GM21515 (cell line): ENCODE results near the gene GRIA4.
A peak's percentile ranks its signal among the peaks of the same experiment; 100 is the strongest.
"Not testable (repeated sequence)": the region's sequence is repeated elsewhere in the genome, so short reads cannot be mapped to it uniquely, and the experiment has no call there.

Experiments
- ATAC-seq: cut with Tn5 transposase; IDR thresholded peaks from one replicate; pipeline ENCODE4 v1.9.1; 2021; ENCODE audit not compliant: unreplicated experiment

The GRIA4 gene

DNA sequence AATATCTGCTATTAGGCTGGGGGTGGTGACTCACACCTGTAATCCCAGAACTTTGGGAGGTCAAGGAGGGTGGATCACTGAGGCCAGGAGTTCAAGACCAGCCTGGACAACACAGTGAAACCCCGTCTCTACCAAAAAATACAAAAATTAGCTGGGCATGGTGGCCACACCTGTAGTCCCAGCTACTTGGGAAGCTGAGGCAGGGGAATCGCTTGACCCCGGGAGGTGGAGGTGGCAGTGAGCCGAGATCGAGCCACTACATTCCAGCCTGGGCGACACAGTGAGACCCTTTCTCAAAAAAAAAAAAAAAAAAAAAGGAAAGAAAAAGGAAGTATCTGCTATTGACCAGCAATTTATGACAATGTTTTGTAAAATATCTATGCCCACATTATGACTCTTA lies 176.0 kb downstream of the GRIA4 start:
- not testable (repeated sequence) for ATAC-seq

DNA sequence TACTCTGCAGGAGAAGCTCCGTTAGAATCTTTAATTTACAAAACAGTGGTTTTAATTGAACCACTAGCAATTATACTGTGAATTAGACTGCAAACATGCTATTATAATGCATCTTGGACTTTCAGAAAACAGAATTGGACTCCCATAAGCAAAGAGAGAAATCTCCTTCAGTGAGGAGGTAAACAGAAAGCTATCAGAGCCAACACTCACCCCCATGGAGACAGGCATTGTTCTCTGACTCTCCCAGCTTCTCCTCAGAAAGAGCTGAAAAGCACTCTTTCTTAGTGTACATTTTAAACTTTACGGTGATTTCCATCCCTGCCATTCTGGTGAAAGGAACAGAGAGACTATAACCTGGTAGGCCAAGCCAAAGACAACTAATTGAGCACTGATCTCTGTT lies 176.9 kb downstream of the GRIA4 start:
- no peak for ATAC-seq

DNA sequence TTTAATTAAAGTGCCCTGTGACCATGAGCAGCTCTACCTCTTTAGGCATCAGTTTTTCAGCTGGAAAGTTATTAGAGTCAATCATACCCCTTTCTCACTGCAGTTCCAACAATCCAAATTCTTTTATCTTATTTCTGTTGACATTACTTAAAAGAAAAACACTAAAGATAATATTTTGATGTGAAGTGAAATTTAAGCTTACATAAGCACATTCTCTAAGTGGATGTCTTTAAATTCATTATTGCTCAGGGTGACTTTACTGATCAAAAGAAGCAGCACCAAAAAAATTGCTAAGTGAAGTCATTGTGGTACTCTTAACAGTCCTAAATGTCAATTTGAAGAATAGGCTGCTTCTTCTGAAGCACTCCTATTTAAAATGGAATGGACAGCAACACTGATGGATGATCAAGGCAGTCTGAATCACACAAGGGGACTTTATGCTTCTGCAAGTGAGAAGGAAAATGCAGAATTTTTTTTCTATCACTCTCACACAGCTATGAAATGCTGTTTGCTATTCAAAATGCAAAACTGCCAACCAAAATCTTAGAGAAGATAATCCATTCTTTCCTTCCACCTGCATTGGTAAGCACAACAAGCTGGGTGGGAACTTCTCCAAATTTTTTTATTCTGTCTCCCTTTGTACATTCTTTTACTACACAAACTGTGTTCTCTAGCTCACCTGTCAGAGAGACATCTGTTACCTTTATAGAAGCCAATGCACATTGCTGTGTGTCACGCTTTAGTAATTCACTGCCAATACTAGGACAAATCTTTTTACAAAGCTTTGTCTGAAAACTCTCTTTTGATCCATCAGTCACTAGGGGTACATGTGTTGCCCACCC lies 179.9 kb downstream of the GRIA4 start:
- no peak for ATAC-seq

DNA sequence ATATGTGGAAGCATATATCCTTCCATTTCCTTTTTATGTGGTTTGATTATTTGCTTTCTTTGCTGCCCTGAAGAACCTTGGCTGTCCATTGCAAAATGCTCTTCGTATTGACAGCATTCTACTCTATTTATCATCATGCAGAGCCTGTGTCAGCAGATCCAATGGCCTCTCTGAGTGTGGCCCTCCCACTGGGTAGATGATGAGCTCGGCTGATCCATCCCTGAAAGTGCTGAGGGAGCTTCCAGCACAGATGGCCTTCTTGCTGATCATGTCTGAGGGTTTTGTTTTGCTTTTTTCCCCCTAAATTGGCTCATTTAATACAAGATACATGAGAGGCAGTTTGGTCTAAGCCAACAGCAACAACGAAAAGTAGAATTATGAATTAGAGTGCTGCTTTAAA lies 181.0 kb downstream of the GRIA4 start:
- ATAC-seq, result no peak

DNA sequence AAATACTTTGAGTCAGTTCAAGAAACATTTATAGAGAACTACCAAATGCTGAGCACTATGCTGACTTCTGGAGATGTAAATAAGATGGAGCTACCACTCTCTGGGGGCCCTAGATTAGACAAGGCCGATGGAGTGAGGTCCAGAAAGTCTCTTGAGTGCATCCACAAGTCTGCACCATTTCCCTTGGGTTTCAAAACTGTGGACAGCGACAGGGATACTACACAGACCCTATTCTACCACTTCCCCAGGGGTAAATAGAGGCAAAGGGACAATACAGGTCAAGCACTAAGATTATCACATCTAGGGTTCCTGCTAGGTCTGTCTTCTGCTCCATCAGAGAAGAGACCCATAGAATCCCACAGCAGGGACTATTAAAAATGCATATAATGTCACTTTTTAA lies 183.2 kb downstream of the GRIA4 start:
- ATAC-seq, result no peak

DNA sequence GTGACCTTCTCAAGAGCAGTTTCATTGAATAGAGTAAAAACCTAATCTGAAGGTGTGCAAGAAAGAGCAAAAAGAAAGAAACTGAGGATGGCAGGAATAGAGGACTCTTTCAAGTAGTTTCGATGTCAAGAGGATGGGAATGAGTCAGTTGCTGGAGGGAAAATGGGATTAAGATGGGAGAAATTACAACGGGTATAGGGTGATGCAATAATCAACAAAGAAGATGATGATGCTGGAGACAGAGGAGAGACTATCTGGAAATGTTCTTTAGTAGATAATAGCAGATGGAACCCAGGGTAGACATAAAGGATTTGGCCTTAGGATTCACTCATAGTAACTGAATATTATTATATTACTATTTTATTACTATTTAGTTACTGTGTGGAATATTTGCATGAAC lies 189.4 kb downstream of the GRIA4 start:
- ATAC-seq, result no peak

DNA sequence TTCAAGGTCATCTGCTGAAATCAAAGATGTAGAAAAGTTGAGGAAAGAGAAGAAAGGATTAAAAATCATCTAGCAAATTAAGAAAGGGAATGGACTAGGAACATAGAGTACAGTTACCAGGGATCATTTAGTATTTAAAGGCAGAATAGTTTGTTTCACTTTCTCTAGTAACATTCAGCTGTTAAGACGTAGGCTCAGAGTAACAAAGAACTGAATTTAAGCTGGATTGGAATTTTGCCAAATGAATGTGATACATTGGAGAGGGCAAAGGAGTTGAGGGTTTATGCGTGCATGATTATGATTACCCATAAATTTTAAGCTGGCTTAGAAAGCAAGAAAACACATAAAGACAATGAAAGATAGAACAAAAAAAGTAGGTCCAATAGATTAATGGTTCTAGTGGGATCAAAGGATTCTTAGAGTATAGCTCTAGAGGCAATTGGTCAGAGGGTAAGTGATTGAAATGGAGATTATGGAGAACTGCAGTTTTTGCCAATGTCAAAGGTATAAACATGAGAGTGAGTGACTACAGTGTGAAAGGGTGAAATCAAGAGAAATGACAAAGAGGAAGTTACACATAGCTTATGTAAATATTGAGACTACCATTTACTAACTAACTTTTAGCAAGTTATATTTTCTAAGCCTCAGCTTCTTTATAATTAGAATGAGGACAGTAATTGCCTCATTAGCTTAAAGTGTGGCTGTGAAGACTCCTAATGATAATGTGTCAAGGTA lies 190.0 kb downstream of the GRIA4 start:
- ATAC-seq, result no peak

DNA sequence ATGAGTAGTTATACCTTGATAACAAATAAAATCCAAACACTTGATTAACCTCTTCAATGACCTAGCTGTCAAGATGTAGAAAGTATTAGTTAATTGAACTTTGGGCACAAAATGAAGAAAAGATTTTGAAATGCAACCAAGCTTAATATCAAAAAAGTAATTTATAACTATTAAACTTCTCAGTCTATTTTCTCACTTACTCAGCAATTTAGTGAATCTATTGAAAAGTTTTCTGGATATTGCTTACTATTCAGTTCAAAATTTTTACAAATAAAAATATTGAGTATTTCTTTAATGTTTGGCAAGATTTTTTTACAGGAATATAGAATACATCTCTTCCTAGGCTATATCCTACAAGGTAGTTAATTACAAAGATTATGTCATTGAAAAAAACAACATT lies 192.5 kb downstream of the GRIA4 start:
- ATAC-seq, result no peak

DNA sequence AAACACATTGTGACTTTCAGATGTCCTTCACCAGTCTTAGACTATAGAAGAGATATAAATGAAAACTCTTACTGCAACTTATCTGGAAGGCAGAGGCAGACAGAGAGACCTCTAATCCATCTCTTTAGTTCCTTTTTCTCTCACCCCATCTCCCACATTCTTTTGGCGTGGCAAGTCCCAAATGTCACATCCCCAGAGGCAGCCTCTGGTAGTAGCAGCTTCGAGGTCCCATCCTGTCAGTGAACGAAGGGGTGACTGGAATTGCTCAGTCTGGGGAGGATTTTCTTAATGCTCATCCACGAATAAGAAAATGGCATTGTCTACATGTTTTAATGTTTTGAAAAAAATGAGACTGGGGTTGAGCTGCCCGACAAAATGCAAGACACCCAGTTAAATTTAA lies 201.4 kb downstream of the GRIA4 start:
- no peak for ATAC-seq

DNA sequence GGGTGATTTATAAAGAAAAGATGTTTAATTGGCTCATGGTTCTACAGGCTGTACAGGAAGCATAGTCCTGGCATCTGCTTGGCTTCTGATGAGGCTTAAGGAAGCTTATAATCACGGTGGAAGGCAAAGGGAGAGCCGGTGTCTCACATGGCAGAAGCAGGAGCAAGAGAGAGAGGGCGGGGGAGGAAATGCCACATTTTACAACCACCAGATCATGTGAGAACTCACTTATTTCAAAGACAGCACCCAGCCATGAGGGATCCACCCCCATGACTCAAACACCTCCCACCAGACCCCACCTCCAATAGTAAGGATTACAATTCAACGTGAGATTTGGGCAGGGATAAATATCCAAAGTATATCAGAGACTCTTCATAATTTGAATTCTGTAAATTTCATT lies 211.5 kb downstream of the GRIA4 start:
- no peak for ATAC-seq

DNA sequence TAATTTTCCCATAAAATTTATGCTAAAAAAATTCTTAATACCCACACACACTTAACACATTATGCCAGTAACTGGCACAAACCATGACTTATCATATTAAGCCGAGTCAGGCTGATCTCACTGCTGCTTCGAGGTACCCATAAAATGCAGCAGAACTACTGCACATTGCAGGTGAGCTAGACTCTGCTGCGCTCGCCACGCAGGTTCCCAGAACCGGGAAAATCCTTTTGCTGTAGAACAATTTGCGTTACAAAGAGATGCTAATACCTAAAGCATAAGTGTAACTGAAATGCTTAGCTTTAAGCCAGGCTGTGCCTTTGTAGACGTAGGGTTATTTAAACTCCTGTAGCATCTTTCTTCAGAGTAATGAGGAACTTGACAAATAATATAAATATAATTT lies 211.9 kb downstream of the GRIA4 start:
- ATAC-seq, result no peak

DNA sequence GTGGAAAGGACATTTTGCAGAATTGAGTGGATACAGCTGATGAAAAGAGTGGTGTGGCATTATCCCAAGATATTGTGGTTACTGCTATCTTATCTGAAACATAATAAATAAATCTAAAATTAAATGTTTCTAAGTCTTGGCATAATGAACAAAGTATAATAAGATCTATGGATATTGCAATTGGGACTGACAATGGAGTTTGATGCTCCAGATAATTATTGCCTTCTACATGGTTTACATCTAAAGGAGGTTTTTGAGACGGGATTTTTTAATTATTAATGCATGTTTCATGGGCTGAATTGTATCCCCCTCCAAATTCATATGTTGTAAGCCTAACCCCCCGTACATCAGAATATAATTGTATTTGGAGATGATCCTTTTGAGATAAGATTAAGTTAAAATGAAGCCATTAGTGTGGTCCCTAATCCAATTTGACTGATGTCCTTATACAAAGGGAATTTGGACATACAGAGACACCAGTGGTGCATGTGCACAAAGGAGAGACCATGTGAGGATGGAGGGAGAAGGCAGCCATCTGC lies 213.7 kb downstream of the GRIA4 start:
- ATAC-seq, result no peak

DNA sequence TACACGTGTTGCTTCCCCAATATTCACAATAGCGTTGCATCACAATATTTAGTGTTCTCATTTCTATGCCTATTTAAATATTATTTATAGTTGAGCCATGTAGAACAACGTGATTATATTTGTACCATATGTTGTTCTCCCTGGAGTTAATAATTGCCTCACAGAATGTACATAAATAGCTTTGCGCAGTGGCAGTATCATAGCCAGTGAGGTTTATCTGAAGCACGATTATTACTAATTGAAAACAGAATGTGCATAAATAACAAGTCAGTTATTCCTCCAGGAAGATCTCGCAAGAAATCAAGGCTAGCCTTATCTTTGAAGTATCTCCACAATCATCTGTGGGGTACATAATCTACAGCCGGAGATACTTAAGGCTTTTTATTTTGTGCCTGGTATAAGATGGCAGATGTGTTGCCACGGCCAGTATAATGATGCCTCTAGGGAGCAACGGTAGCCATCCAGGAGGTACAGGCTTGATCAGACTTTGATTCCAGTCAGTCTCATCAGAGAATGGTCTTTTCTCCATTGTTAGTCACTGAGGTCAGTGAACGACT lies 214.7 kb downstream of the GRIA4 start:
- ATAC-seq, result no peak

DNA sequence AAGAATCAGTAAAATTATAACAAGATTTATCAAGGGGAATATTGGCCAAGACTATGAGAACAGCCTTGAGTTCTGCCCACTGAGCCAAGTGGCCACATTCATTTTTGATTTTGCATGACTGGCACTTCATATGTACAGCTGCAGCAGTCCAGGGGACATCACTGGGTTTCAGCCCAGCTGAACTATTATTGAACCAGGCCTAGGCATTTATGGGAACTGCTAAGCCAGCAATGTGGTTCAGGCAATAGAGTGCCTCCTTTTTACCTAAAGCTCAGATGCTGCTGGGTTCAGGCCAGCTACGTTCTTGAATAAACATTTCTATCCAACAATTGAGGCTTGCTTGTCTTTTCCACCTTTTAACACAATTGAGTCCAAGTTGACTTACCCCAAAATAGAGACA lies 215.3 kb downstream of the GRIA4 start:
- no peak for ATAC-seq

DNA sequence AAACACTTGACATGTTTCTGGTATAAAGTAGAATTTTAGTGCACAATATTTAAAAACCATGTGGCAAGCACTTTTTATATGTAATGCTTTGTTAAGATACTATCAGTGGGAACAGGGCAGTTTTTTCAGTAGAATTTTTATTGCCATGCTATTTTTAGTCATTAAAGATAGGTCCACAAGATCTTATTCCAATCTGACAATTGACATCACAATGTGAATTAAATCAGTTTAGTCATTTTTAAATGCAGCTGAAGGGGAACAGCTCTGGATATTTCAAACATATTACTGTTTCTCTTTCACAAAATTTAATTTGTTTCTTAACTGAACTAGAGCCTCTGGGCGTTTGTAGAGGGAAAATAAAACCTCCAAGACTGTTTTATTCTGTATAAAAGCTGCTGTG lies 218.0 kb downstream of the GRIA4 start:
- no peak for ATAC-seq

DNA sequence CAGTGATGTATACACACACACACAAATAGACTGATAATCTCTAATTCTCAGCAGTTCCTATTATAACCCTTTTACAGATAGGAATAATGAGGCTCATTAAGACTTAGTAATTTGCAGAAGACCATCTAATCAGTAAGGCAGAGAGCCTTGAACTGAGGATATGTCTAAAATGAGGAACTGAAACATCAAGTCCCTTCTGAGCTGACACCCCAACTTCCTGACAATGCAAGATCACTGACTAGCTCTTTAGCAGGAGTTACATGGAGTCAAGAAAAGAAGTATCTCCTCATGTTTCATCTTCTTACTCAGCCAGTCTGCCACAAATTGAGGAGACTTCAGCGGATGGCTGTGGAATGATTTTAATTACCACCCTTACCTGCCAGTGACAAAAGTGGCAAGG lies 219.2 kb downstream of the GRIA4 start:
- ATAC-seq, result peak; percentile 99

DNA sequence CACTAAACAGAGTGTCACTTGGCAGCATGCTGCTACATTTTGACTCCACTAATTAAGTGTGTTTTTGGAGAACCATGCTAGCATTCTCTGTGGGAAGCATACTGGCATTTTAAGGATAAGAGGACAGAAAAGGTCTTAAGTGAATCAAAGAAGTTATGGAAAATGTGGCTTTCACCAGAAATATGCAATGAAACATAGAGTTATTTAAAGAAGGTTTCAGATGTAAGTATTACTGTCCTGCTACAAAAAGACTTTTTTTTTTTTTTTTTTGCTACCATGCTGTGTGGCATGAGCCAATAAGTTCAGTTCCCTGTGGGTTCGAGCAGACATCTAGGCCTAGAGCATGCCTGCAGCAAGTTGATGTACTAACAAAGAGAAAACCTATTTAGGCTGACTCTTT lies 224.6 kb downstream of the GRIA4 start:
- ATAC-seq, result no peak

DNA sequence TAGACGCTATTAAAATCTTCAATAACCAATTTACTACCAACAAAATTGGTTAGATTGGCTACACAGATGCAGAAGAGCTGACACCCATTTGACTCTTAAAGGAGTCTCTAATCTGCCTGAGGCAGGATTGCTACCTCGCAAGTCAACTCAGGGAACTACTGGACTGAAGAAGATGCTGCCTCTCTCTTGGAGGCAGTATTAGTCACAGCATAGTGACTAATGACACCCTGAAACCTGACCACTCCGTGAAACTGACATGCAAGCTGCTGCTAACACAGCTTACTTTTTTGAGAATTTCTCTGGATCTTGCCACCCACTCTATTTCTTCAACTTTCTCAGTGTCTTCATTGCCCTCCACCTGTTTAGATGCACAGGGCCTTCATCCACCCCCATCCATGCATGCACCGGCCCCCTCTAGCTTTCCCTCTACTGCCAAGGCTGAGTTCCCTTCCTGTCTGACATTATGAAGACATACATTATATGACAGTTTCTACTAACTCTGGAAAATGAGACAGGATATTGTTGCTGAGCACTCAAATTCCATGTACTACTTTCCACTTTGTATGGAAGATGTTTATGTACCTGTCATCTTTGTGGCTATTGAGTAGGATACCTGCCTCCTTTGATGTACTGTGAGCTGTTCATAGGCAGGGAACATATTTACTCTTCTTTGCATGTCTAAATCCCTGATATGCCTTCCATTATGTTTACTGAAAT lies 229.0 kb downstream of the GRIA4 start:
- no peak for ATAC-seq

DNA sequence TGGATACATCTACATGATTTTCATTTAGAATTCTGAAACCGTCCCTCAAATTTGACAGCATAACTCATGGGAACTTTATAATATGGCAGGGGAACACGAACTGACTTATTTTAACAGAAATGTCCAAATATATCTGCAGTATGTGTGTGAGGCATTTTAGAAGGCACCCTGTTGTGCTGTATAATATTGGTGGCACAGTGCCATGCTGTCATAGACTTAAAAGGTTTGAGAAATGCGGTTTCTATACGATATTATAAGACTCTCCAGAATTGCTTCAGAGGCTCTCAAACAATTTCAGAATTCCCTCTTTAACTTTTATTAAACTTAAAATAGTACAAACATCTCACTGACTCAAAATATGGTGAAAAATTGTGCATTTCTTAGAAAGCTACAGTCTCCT lies 230.5 kb downstream of the GRIA4 start:
- no peak for ATAC-seq

DNA sequence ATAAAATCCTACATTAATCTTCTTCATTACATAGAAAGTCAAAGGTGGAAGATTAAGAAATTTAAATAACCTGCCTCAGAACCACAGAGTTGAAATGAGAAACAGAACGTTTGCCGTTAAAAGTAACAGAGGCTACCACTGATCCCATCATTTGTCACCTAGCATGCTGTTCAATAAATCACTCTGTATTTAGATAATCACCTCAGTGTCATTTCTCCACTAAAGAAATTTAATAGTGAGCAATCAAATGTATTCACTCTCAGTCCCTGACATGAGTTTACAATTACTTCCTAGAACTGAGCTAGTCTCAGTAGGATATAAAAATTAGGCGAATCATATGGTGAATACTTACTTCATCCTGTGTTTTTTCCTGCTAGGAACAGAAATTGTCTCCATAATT lies 242.5 kb downstream of the GRIA4 start:
- no peak for ATAC-seq

DNA sequence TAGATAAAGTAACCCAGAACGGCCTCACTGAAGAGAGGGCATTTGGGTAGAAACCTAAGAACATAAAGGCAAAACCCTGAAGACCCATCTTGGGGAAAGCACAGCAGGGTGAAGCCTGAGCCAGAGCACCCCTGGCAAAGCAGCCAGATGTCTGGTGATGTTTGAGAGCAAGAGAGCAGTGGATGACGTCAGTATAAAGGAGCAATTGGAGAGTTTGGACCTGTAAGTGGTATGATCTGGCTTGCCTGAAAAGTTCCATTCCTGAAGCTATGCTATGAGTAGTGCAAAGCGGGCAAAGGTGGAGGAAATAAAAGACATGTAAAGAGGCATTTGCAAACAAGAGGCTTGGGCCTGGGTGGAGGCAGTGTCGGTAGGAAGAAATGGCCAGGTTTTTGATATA lies 244.4 kb downstream of the GRIA4 start:
- ATAC-seq, result no peak
